T-helper 1 cell treated with Interleukin-12 subunit alpha and Interleukin-12 subunit beta and Interleukin-4 antibody, amounts not matched to agents 30 μg/mL and 1 μg/mL, for 36 hours (primary cell): ENCODE measurements around the gene TRIM74.
A peak's percentile ranks its signal among the peaks of the same experiment; 100 is the strongest.
"Not testable (repeated sequence)": the region's sequence is repeated elsewhere in the genome, so short reads cannot be mapped to it uniquely, and the experiment has no call there.

Experiments
- H3K27ac Mint-ChIP-seq: one replicate; pipeline ENCODE4 v1.8.0; 2021; ENCODE audit warnings: mild to moderate bottlenecking, mixed read lengths
- H3K27me3 Mint-ChIP-seq: one replicate; pipeline ENCODE4 v1.8.0; 2021; ENCODE audit warnings: low read depth, mixed read lengths
- H3K36me3 Mint-ChIP-seq: one replicate; pipeline ENCODE4 v1.8.0; 2021; ENCODE audit warnings: low read depth, mixed read lengths
- H3K4me1 Mint-ChIP-seq: one replicate; pipeline ENCODE4 v1.8.0; 2021; ENCODE audit warnings: low read depth, mixed read lengths
- H3K4me3 Mint-ChIP-seq: one replicate; pipeline ENCODE4 v1.8.0; 2021; ENCODE audit warnings: mild to moderate bottlenecking, moderate library complexity, mixed read lengths
- H3K9me3 Mint-ChIP-seq: one replicate; pipeline ENCODE4 v1.8.0; 2021; ENCODE audit warnings: mixed read lengths

Gene TRIM74

GRCh38 chr7:72942956-72943355 is 26.3 kb downstream of the TRIM74 start:
- H3K9me3 Mint-ChIP-seq, H3K4me1 Mint-ChIP-seq, H3K27ac Mint-ChIP-seq, H3K4me3 Mint-ChIP-seq, H3K27me3 Mint-ChIP-seq: not testable (repeated sequence)
- H3K36me3 Mint-ChIP-seq: peaks cover 13% of the 10 kb centered on the region

GRCh38 chr7:72942022-72942705 is 27.1 kb downstream of the TRIM74 start:
- H3K27ac Mint-ChIP-seq, H3K9me3 Mint-ChIP-seq, H3K27me3 Mint-ChIP-seq, H3K4me1 Mint-ChIP-seq, H3K4me3 Mint-ChIP-seq: not testable (repeated sequence)
- peaks cover 13% of the 10 kb centered on the region for H3K36me3 Mint-ChIP-seq

GRCh38 chr7:72928216-72928615 is 41.0 kb downstream of the TRIM74 start:
- Mint-ChIP-seq H3K36me3 (peaks cover 38% of the 10 kb centered on the region), H3K4me1 (peaks cover 19% of the 10 kb centered on the region)
- H3K9me3 Mint-ChIP-seq, H3K4me3 Mint-ChIP-seq, H3K27ac Mint-ChIP-seq, H3K27me3 Mint-ChIP-seq: not testable (repeated sequence)

GRCh38 chr7:72927791-72928190 is 41.5 kb downstream of the TRIM74 start:
- Mint-ChIP-seq H3K36me3 (peaks cover 38% of the 10 kb centered on the region), H3K4me1 (peaks cover 19% of the 10 kb centered on the region)
- H3K27me3 Mint-ChIP-seq, H3K9me3 Mint-ChIP-seq, H3K4me3 Mint-ChIP-seq, H3K27ac Mint-ChIP-seq: not testable (repeated sequence)

DNA sequence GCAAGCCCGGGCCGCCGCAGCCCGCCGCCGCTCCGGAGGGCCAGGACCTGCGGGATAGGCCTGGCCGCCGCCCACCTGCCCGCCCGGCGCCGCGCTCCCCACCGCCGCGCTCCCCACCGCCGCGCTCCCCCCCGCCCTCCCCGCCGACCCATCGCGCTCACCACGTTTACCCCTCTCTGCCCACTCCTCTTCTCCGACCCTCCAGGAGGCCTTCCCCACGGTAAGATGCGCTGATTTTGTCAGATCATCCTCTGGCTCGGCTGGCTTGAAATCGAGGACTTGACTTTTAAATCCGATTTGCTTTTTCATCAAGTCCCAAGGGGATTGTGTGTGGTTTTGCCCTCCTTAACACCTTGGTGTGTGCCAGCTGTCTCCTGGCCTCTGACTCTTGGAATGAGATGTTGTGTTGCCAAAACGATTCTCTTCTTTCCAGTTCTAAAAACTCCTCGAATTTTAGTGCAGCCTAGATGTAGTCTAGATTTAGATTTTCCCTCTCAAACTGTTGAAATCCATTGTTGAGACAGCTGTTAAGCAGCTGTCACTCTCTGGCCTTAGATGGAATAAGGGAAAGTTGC is 43.6 kb downstream of the TRIM74 start:
- Mint-ChIP-seq H3K4me3 (peak overlapping the region; percentile 93), H3K36me3 (peaks cover 37% of the 10 kb centered on the region)

GRCh38 chr7:72924733-72925545 is 44.3 kb downstream of the TRIM74 start, which contains the start of gene POM121:
Gene POM121, plus strand, starts transcription at chr7:72925095. Its CDS starts 27 bp downstream, at chr7:72925122.
- peaks cover 33% of the 10 kb centered on the region for H3K36me3 Mint-ChIP-seq
- H3K27ac Mint-ChIP-seq: peak within 1 kb of the TSS; percentile 100
- no peaks in the 10 kb centered on the region for H3K9me3 Mint-ChIP-seq
- peak within 1 kb of the TSS; percentile 99 for H3K4me3 Mint-ChIP-seq
- no peaks in the 10 kb centered on the region for H3K27me3 Mint-ChIP-seq
- H3K4me1 Mint-ChIP-seq: peaks cover 23% of the 10 kb centered on the region

More for the DNA sequence above, 43.6 kb downstream of the TRIM74 start:
- H3K9me3 Mint-ChIP-seq: no peaks in the 10 kb centered on the region
- peak overlapping the region; percentile 96 for H3K27ac Mint-ChIP-seq
- H3K27me3 Mint-ChIP-seq: no peaks in the 10 kb centered on the region
- H3K4me1 Mint-ChIP-seq: peaks cover 23% of the 10 kb centered on the region

GRCh38 chr7:72924386-72924732 is 44.9 kb downstream of the TRIM74 start:
- Mint-ChIP-seq H3K4me1 (peaks cover 23% of the 10 kb centered on the region), H3K27ac (peak overlapping the region; percentile 100), H3K36me3 (peaks cover 31% of the 10 kb centered on the region), H3K9me3 (no peaks in the 10 kb centered on the region), H3K4me3 (peak overlapping the region; percentile 99), H3K27me3 (no peaks in the 10 kb centered on the region)

DNA sequence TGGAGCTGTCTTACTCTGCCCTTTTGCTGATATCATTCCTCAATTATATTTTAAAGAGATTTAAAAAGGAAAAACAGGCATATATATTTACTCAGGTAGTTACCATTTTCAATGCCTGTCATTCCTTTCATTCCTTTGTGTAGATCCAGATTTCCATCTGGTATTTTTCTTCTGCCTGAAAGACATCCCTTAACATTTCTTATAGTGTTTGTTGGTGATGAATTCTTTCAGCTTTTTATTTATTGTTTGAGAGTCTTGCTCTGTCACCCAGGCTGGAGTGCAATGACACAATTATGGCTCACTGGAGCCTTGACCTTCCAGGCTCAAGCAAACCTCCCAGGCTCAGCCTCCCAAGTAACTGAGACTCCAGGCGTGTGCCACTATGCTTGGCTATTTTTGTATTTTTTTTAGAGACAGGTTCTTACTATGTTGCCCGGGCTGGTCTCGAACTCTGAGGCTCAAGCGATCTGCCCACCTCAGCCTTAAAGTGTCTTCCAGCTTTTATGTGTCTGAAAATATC is 50.0 kb downstream of the TRIM74 start:
- no peaks in the 10 kb centered on the region for H3K9me3 Mint-ChIP-seq
- peaks cover 11% of the 10 kb centered on the region for H3K4me1 Mint-ChIP-seq
- H3K27me3 Mint-ChIP-seq: no peaks in the 10 kb centered on the region
- no peak overlapping the region for H3K4me3 Mint-ChIP-seq
- no peak overlapping the region for H3K27ac Mint-ChIP-seq
- peaks cover 17% of the 10 kb centered on the region for H3K36me3 Mint-ChIP-seq

DNA sequence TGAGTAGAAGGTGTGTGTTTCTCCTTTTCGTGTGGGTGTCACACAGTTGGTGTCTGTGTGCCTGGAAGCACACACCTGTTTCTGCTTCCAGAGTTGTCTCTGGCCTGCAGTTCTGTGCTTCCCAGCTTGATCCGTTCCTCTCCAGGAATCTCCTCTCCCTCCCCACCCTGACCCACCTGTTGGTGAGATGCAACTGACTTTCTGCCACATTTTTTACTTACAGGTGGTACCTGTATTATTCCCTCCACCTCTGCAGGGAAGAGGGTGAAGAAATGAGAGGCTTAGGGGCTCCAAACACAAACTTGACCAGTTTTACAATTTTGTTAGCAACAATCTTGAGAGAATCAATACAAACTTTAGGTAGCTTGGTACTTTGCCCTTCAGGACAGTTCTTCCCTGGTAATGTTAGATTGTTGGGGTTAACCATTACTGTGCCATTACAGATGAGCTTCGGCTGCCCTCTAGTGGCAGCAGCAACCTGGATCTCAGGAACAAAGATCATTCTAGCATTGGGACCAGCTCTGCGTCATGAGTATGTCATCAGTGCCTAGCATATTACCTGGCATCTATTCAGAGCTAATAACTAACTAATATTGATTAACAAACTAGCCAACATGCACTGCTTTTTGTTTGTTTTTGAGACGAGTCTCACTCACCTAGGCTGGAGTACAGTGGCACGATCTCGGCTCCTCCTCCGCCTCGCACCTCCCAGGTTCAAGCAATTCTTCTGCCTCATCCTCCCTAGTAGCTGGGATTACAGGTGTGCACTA is 54.3 kb downstream of the TRIM74 start:
- Mint-ChIP-seq H3K4me1 (peaks cover 13% of the 10 kb centered on the region), H3K36me3 (peaks cover 29% of the 10 kb centered on the region)
- H3K27me3 Mint-ChIP-seq: not testable (repeated sequence)

DNA sequence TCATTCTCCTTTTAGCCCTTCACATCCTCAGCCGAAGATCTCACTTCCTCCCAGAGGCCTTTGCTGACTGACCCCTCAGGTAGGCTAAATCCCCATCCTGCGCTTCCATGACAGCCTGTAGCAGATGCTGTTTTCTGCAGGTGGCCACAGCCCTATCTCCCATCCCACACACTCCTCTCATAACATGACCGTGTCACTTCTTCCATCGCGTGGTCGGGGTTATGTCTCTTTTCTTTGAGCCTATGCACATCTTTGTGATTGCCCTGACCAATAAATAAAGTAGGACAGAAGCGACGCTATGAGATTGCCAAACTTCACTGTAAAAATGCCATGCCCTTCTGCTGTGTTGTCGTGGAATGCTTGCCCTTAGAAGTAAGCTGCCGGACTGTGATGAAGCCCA is 55.5 kb downstream of the TRIM74 start:
- not testable (repeated sequence) for H3K4me3 Mint-ChIP-seq, H3K27me3 Mint-ChIP-seq, H3K27ac Mint-ChIP-seq, H3K9me3 Mint-ChIP-seq
- peaks cover 29% of the 10 kb centered on the region for H3K36me3 Mint-ChIP-seq
- H3K4me1 Mint-ChIP-seq: peaks cover 13% of the 10 kb centered on the region

More for the DNA sequence above, 54.3 kb downstream of the TRIM74 start:
- not testable (repeated sequence) for H3K9me3 Mint-ChIP-seq, H3K4me3 Mint-ChIP-seq
- H3K27ac Mint-ChIP-seq: peak overlapping the region; percentile 19

- H3K27me3 Mint-ChIP-seq, H3K4me3 Mint-ChIP-seq, H3K27ac Mint-ChIP-seq, H3K9me3 Mint-ChIP-seq: not testable (repeated sequence)
- H3K36me3 Mint-ChIP-seq: peaks cover 30% of the 10 kb centered on the region
- H3K4me1 Mint-ChIP-seq: peaks cover 17% of the 10 kb centered on the region
Observed at GRCh38 chr7:72911395-72911794, 57.9 kb downstream of the TRIM74 start.
